Epithelial cell of proximal tubule (primary cell): ENCODE data around the gene CCR9. TPM values are rescaled to one million over a fixed set of nuclear protein-coding genes. Genes with fewer than 3 reads are reported as not detected.

ENCODE experiments used
- DNase-seq: peaks from one replicate; pipeline ENCODE4 v3.0.0-alpha.2; 2011; ENCODE audit warnings: low read depth
- H3K4me3 ChIP-seq: 2 replicates; pipeline ENCODE4 v1.5.1; 2011; ENCODE audit warnings: low read depth, mild to moderate bottlenecking, low read length
- total RNA-seq: library from RNA; depleted of rRNA; stranded (reverse); fragments of >200 nt; gene quantifications from 2 replicates; pipeline ENCODE4 v1.2.3, GENCODE V29; 2015
- TF ChIP-seq, protein P1 (sequence below): conservative IDR thresholded peaks from 2 replicates; pipeline ENCODE4 v1.5.1; 2012; ENCODE audit warnings: low read depth, mild to moderate bottlenecking, low read length

The CCR9 gene
- total RNA-seq, 1 donor from 2014 or later = 0.17 TPM

DNA sequence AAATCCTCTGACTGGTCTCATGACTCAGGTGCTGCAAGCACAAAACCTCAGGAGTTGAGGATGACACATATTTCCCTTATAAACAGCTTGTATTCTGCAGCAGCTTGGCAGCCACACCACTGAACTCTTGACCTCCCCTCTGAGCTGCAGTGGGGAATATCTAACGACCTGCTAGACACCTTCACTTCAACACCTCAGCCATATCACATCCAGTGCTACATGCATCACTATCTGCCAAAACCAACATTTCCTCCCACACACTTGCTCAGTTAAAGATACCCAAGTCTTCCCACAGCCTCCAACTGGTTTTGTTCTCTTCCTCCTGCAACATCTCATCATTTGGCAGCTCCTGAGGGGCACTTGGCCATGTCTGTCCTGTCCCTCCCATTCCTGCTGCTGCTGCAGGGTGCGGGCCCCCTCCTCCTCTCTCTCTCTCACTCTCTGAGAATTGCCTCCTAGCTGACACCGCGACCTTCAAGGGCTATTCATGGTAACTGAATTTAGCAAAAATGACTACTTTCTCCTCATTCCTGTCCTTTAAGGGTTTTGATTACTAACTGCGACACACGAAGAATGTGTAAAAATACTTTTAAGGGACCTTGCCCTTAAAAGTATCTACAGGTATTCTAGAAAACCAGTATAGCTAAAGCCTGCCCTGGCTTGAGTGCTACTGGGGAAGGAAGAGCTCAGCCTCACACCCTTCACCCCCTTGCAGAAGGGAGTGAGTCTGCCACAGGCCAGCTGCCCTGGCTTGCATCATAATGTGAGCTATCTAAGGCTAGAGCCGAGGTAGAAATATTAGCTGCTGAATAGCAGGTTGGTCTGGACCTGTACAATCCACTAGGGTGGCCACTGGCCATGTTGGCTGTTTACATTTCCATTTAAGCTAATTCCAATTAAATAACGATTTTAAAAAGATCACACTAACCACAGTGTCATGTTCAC, 5.0 kb upstream of the CCR9 start:
- TF ChIP-seq, protein P1, sequence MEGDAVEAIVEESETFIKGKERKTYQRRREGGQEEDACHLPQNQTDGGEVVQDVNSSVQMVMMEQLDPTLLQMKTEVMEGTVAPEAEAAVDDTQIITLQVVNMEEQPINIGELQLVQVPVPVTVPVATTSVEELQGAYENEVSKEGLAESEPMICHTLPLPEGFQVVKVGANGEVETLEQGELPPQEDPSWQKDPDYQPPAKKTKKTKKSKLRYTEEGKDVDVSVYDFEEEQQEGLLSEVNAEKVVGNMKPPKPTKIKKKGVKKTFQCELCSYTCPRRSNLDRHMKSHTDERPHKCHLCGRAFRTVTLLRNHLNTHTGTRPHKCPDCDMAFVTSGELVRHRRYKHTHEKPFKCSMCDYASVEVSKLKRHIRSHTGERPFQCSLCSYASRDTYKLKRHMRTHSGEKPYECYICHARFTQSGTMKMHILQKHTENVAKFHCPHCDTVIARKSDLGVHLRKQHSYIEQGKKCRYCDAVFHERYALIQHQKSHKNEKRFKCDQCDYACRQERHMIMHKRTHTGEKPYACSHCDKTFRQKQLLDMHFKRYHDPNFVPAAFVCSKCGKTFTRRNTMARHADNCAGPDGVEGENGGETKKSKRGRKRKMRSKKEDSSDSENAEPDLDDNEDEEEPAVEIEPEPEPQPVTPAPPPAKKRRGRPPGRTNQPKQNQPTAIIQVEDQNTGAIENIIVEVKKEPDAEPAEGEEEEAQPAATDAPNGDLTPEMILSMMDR = no peak
- no peak for DNase-seq
- no peak overlapping the region for H3K4me3 ChIP-seq

DNA sequence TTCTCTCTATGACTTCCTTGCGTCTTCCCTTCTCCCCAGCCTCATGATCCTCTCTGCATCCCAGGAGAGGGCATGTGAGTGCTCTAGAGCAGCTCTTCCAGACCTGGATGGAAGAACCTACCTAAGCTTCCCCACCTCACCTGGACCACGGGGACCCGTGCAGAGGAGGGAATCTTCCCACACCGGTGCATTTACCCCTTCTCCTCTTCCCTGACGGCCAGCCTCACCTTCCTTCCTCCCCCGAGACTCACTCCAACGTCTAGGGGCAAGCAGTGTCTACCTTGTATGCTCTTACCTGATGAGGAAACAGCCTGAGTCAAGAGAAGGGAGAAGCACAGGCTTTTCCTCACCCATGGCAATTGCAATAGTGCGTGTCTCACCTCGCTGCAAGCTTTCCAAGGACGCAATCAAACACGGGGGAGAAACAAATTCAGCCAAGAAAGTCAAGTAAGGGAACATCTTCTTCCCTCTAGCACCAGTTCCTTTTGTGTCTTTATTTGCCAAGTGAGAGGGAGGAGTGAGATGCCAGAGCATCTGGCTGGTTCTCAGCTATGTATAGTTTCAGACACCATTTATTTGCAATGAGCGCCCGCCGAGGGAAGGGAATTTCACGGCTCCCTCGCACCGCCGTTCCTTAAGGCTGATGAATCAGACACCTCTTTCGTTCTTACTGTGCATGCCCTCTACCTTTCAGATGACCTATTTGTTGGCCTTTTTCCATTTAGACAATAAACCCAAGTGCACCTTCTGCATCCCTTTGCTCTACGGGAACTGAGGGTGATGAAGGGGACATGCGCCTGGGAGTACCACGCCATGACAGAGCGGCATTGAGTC, 1.8 kb upstream of the CCR9 start:
- no peak for DNase-seq
- H3K4me3 ChIP-seq = no peak overlapping the region
- TF ChIP-seq, protein P1 = no peak

DNA sequence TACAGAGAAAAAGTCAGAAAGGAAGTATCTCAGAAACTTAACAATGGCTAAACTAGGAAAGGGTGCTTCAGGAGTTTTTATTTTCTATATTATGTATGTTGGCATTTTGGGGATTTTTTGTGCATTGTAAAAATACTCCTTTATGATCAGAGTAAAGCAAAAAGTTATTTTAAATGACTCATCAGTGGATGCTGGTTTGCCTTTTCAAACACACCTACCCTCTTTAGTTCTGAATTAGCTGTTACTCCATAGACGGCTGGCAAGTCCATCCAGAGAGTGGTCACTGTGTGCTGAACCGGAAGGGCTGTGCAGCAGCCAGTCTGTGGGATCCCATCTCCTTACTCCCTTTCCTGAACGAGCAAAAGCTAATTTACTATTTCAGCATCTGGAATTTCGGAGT, 942 bp downstream of the CCR9 start:
- TF ChIP-seq, protein P1 = no peak
- no peak overlapping the region for H3K4me3 ChIP-seq
- no peak for DNase-seq

DNA sequence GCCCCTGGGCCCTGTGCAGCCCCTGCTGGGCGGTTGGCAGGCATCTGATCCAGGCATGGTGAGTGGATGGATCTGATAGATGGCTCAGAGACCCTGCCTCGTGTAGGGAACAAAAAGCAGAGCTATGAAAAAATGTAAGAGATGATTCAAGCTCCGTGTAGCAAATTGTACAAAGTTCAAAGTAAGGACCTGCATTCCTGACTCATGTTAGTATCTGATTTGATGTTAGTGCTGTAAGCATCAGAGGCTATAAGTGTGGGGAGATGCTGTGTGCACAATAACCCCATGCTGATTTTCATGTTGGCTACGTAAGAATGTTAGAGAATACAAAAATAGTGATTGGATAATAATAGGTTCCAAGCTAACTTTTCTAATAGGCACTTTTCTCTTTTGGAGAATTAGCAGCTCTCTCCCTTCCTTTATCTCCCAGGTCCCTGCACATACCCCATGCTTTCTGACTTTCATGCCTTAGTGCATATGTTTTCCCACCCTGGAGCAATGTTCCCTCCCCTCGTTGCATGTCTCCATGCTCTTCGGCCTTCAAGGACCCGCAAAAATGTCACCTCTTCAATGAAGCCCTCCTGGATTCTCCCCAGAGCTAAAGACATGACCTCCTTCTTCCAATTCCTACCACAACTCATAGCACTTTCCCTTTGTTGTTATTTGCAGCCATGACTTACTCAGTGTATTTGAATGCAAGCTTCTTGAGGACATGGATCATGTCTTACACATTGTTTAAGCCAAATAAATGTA, 1.6 kb downstream of the CCR9 start:
- no peak overlapping the region for H3K4me3 ChIP-seq
- TF ChIP-seq, protein P1 = no peak
- DNase-seq = no peak

DNA sequence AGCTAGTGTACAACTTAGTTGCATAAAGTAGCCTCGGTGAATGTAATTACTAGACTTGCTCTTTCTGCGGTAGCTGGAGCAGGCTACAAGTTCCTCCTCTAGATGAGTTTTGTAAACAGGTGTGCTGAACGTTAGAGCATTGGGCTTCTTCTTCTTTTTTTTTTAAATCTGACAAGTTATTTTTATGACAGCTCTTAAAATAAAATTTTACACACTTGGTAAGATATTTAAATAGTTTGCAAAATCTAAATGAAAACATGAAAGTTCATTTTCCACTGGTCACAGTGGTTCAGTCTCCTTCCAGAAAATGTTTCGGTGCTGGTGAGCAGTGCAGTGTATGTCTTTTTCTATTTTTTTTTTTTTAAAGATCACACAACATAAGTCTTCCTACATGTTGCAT, 3.0 kb downstream of the CCR9 start:
- no peak for DNase-seq
- TF ChIP-seq, protein P1 = no peak
- no peak overlapping the region for H3K4me3 ChIP-seq

DNA sequence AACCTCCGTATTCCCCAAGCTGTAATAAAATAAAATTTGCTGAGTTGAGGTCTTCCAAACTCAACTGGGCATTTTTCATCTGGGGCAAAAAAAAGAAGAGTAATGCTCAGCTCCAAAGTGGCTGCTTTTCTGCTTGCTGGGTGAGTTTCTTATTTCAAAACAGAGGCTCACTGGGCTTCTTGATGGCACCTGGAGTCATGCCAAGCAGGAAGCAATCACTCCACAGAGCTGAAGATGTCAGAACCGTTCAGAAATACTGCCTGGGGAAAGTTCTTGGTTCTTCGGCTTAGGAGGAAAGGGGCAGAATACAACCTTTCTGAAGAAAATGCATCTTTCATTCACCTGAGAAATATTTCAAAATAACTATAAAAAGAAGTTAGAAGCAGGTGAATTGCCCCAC, 4.1 kb downstream of the CCR9 start:
- H3K4me3 ChIP-seq = no peak overlapping the region
- DNase-seq = no peak
- TF ChIP-seq, protein P1 = no peak
